ENCODE results near the gene CDPF1. TPM values are rescaled to one million over a fixed set of nuclear protein-coding genes. Genes with fewer than 3 reads are reported as not detected.

CDPF1 gene
- total and polyA plus RNA-seq, 2 of the 13 experiments (the other 11 are each of a cell fraction or from before 2014, with no cell fraction given), result 5.2 to 8.1 TPM

DNA sequence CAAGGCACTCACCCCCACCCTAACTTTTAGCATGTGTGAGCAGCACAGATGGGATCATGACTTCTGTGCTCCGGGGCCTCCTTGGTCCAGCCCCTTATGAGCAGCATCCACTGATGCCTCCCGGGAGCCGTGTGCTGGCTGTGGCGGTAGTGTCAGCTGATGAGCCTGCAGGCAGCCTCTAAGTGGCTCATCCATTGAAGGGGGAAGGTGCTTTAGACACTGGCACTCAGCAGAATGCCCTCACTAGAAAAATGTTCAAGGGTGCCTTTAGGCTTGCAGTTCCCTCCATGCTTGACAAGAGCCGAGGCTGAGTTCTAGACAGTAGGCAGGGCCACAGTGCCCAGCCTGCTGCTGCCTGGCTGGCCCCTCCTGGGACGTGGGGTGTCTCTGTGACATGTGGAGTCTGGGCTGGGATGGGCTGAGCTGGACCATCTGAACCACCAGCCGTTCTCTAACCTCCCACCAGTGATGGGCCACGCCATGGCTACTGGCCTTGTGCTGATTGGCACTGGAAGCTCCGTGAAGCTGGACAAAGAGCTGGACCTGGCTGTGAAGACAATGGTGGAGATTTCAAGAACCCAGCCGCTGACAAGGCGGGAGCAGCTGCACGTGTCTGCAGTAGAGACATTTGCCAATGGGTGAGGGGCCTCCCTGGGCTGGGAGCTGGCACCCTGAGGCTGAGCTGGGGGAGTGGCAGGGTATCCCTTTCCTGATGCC is 23.5 kb upstream of the CDPF1 start:
- peaks cover 35 to 84% of the 10 kb centered on the region in 2 experiments for H3K36me3 ChIP-seq (replicated peaks in 1 of 2; ENCODE audit: control insufficient read depth in 1 of 2, insufficient read depth in 2 of 2, low read length in 2 of 2)
- no peak overlapping the region for H3K4me2 ChIP-seq (ENCODE audit: low read depth, low read length)
- H3K9me3 ChIP-seq (ENCODE audit: low read length), result no peaks in the 10 kb centered on the region
- H3K27ac ChIP-seq (ENCODE audit: extremely low read length, insufficient read depth, low read length), result no peak overlapping the region
- no peak overlapping the region for H3K4me3 ChIP-seq (replicated peaks in 1 of 3; ENCODE audit: insufficient read depth in 1 of 3, low read depth in 2 of 3, low read length in 3 of 3)
- BruUV-seq (replicated peaks), result no TSS peak
- H4K20me1 ChIP-seq (ENCODE audit: insufficient read depth, low read length), result peaks cover 32% of the 10 kb centered on the region
- no peak for ATAC-seq
- ChIA-PET POLR2A (interaction anchor here (0.8 to 1.4 kb wide), 2 partner anchors 23 to 72 kb away, joined by 4 to 7 read pairs; partner anchors contain the start of gene CDPF1), CTCF (ENCODE audit: low intra/inter-chr PET ratio, low total read pairs) (no interaction called here)
- no peak for DNase-seq (ENCODE audit: low spot score)
- intact Hi-C loops (cut with micrococcal nuclease; ENCODE audit: unreplicated experiment) (no loop called here), in situ Hi-C loops (cut with HindIII; ENCODE audit: extremely low pct_ligation_motif_present, low pct_unique_long_range_greater_than_20kb) (no loop called here)
- H3K4me1 ChIP-seq (ENCODE audit: insufficient read depth, low read length), result peaks cover 19% of the 10 kb centered on the region
- FAIRE-seq, result no peak
- H2AFZ ChIP-seq (ENCODE audit: low read length), result no peak overlapping the region
- 91% methylated on average over 4 of the region's 12 CpGs for WGBS (ENCODE audit: low lambda C conversion rate)
- TF ChIP-seq RBFOX2 (IDR thresholded peaks at IDR 0.05; ENCODE audit: low read depth, low read length) (peak; percentile 55), FOSL2 (CRISPR knock-in tag; IDR thresholded peaks at IDR 0.05) (no peak), ZBTB33 (CRISPR knock-in tag; IDR thresholded peaks at IDR 0.05) (0 out of 2 replicates have a peak, but pooled peaks have one; percentile 9)
- peaks cover 21% of the 10 kb centered on the region for H3K79me2 ChIP-seq (ENCODE audit: insufficient read depth, low read length)
- H3K27me3 ChIP-seq (ENCODE audit: control insufficient read depth in 1 of 2, insufficient read depth in 2 of 2, low read length in 2 of 2), result no peaks in the 10 kb centered on the region
- no peak overlapping the region for H3K9ac ChIP-seq (ENCODE audit: insufficient read depth, low read depth, low read length)

- BruUV-seq (replicated peaks), result no TSS peak
- TF ChIP-seq LBX2 (CRISPR knock-in tag; IDR thresholded peaks at IDR 0.05; ENCODE audit: borderline replicate concordance) (no peak), U2AF2 (IDR thresholded peaks at IDR 0.05; ENCODE audit: low read depth, low read length) (no peak), POLR2A (IDR thresholded peaks at IDR 0.05; ENCODE audit: insufficient read depth in 1 of 2, low read depth in 2 of 2, low read length in 2 of 2) (peak in 1 of 2 experiments; percentile 27; a peak in 1 of 4 replicates), AGO2 (optimal IDR thresholded peaks at IDR 0.05; ENCODE audit: low read depth, low read length) (peak; percentile 77), RBFOX2 (IDR thresholded peaks at IDR 0.05; ENCODE audit: low read depth, low read length) (peak; percentile 28; the same call in 1 of the 2 replicates)
- Histone ChIP-seq H3K4me1 (ENCODE audit: insufficient read depth, low read length) (peaks cover 19% of the 10 kb centered on the region), H4K20me1 (ENCODE audit: insufficient read depth, low read length) (peaks cover 32% of the 10 kb centered on the region), H3K4me2 (ENCODE audit: low read depth, low read length) (no peak overlapping the region), H2AFZ (ENCODE audit: low read length) (no peak overlapping the region), H3K9me3 (ENCODE audit: low read length) (no peaks in the 10 kb centered on the region), H3K4me3 (replicated peaks in 1 of 3; ENCODE audit: insufficient read depth in 1 of 3, low read depth in 2 of 3, low read length in 3 of 3) (no peak overlapping the region), H3K9ac (ENCODE audit: insufficient read depth, low read depth, low read length) (no peak overlapping the region), H3K27me3 (ENCODE audit: control insufficient read depth in 1 of 2, insufficient read depth in 2 of 2, low read length in 2 of 2) (peaks cover 0 to 3% of the 10 kb centered on the region in 2 experiments; a peak in 1 of 5 replicates), H3K79me2 (ENCODE audit: insufficient read depth, low read length) (peaks cover 27% of the 10 kb centered on the region), H3K27ac (ENCODE audit: extremely low read length, insufficient read depth, low read length) (no peak overlapping the region), H3K36me3 (replicated peaks in 1 of 2; ENCODE audit: control insufficient read depth in 1 of 2, insufficient read depth in 2 of 2, low read length in 2 of 2) (peaks cover 29 to 77% of the 10 kb centered on the region in 2 experiments)
- CTCF ChIA-PET (ENCODE audit: low intra/inter-chr PET ratio, low total read pairs), result no interaction called here
- in situ Hi-C loops (cut with HindIII; ENCODE audit: extremely low pct_ligation_motif_present, low pct_unique_long_range_greater_than_20kb), result no loop called here
- 96% methylated on average over 8 of the region's 12 CpGs for WGBS (ENCODE audit: low lambda C conversion rate)
- POLR2A ChIA-PET, result interaction anchor here (1.4 kb wide), 1 partner anchor 23 kb away, joined by 4 read pairs; the partner anchor contains the start of gene CDPF1
- intact Hi-C loops (cut with micrococcal nuclease; ENCODE audit: unreplicated experiment), result no loop called here
- ATAC-seq (no peak), DNase-seq (ENCODE audit: low spot score) (no peak), FAIRE-seq (no peak)
Observed at GRCh38 chr22:46272762-46273431, 22.8 kb upstream of the CDPF1 start.

Measured in HepG2 (cell line).